Esophagus (tissue), 2 donors: Measurements from ENCODE around the gene MYO1A. TPM values are rescaled to one million over a fixed set of nuclear protein-coding genes. Genes with fewer than 3 reads are reported as not detected.
"Not testable (repeated sequence)": the region's sequence is repeated elsewhere in the genome, so short reads cannot be mapped to it uniquely, and the experiment has no call there.

Source experiments
- H3K27ac ChIP-seq, 2 donors: one replicate each; pipeline ENCODE4 v1.5.1; 2013; ENCODE audit warnings: low read depth in 2 of 2, mild to moderate bottlenecking in 2 of 2, inconsistent platforms in 1 of 2, low read length in 1 of 2, moderate library complexity in 1 of 2
- H3K27me3 ChIP-seq, 2 donors: one replicate each; pipeline ENCODE4 v1.6.1; 2013; ENCODE audit warnings: low read length in 2 of 2, control low read depth in 1 of 2, mild to moderate bottlenecking in 1 of 2; ENCODE audit not compliant: insufficient read depth in 2 of 2, control insufficient read depth in 1 of 2
- H3K36me3 ChIP-seq, 2 donors: one replicate each; pipeline ENCODE4 v1.6.1; 2013; ENCODE audit warnings: low read length in 1 of 2; ENCODE audit not compliant: control insufficient read depth in 2 of 2, insufficient read depth in 2 of 2
- H3K4me1 ChIP-seq, 2 donors: one replicate each; pipeline ENCODE4 v1.6.1; 2013; ENCODE audit warnings: low read length in 1 of 2; ENCODE audit not compliant: control insufficient read depth in 2 of 2, insufficient read depth in 2 of 2
- H3K4me3 ChIP-seq, 2 donors: one replicate each; pipeline ENCODE4 v1.5.1; 2013; ENCODE audit warnings: low read length in 2 of 2, mild to moderate bottlenecking in 2 of 2, low read depth in 1 of 2, moderate library complexity in 1 of 2
- H3K9me3 ChIP-seq, 2 donors: one replicate each; pipeline ENCODE4 v1.6.1; 2013; ENCODE audit warnings: mild to moderate bottlenecking in 2 of 2, low read depth in 1 of 2, low read length in 1 of 2, moderate library complexity in 1 of 2; ENCODE audit not compliant: control insufficient read depth in 2 of 2, insufficient read depth in 1 of 2
- WGBS, 2 donors: extraction: QIAGEN DNeasy Blood & Tissue Kit; methylation state at CpG; one replicate each; pipeline ENCODE4 v1.1.7; 2013; 5-methylcytosine and 5-hydroxymethylcytosine counted together
- polyA plus RNA-seq, 2 donors: library from polyadenylated mRNA; stranded (reverse); fragments of 200-250 nt; gene quantifications; one replicate each; pipeline ENCODE4 v1.2.3, GENCODE V29; 2013
- donor health status: healthy with polysubstance abuse.
- donor health status: Bipolar disorder and iron deficiency.

Gene MYO1A
- polyA plus RNA-seq, 2 donors = 0.12 to 0.31 TPM

GRCh38 chr12:57087691-57088353 is 37.9 kb upstream of the MYO1A start:
- H3K27me3 ChIP-seq = no peaks in the 10 kb centered on the region

GRCh38 chr12:57087010-57087690 is 37.2 kb upstream of the MYO1A start:
- no peaks in the 10 kb centered on the region for H3K27me3 ChIP-seq
- 0 to 1% methylated on average over 33 to 52 of the region's 52 CpGs for WGBS, 2 donors
- H3K27ac ChIP-seq = peak overlapping the region; percentile 98 to 99
- H3K36me3 ChIP-seq = peaks cover 3 to 9% of the 10 kb centered on the region in 2 donors
- peaks cover 3 to 14% of the 10 kb centered on the region in 2 donors for H3K4me1 ChIP-seq
- no peaks in the 10 kb centered on the region for H3K9me3 ChIP-seq
- peak overlapping the region; percentile 58 to 59 for H3K4me3 ChIP-seq

More at GRCh38 chr12:57087691-57088353, 37.9 kb upstream of the MYO1A start:
- H3K36me3 ChIP-seq = peaks cover 3 to 10% of the 10 kb centered on the region in 2 donors
- H3K4me1 ChIP-seq = peaks cover 3 to 14% of the 10 kb centered on the region in 2 donors
- H3K9me3 ChIP-seq = no peaks in the 10 kb centered on the region
- 1% methylated on average over 35 to 37 of the region's 37 CpGs for WGBS, 2 donors
- H3K4me3 ChIP-seq = peak overlapping the region; percentile 56 to 59
- H3K27ac ChIP-seq = peak overlapping the region; percentile 98 to 99

DNA sequence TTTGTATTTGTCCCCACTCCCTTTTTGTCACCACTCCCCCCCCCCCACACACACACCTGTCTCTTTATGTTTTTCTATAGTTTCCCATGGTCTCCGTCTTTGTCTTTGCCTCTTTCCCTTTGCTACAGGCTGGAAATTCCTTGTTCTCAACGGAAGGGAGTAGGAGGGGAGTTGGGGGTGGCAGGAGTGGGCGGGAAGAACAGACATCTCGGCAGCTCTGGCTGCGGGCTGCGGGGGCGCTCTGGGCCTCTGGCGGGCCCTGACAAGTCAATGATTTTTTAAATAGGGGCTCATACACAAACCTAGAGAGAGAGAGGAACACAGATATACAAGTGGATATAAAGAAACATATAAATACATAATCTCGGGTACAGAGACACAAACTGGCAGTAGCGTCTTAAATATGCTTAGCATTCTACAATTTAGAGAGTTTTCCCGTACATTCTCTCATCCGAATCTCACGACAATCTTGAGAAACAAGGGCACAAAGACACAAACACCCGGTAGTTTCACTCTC is 36.6 kb upstream of the MYO1A start:
- Histone ChIP-seq H3K27ac (peak overlapping the region; percentile 98 to 99), H3K27me3 (no peaks in the 10 kb centered on the region), H3K9me3 (no peaks in the 10 kb centered on the region), H3K36me3 (peaks cover 3 to 7% of the 10 kb centered on the region in 2 donors), H3K4me3 (peak overlapping the region; percentile 58 to 59), H3K4me1 (peaks cover 3 to 14% of the 10 kb centered on the region in 2 donors)
- whole genome bisulfite sequencing, 2 donors = 0% methylated on average over 14 of the region's 14 CpGs

DNA sequence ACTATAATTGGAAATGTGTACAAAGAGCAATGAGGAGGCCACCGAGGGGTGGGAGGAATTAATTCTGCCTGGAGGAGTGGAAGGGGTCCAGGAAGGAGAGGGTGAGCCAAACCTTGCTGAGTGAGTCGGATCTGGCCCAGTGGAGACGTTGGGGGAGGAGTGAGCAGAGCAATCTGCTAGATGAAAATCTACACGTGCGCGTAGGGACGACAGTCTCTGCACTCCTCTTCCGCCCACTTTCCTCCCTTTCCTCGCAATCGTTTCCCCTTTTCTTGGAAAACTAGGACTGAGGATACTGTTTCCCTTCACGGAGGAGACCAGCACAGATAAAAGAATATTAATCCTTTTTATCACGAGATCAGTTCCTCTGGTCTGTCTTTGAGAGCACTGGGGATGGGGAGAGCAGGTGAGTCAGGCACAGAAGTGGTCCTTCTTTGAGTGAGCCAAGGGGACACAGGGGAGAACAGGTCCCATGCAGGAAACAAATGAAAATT is 36.1 kb upstream of the MYO1A start:
- no peaks in the 10 kb centered on the region for H3K27me3 ChIP-seq
- 4 to 31% methylated on average over 12 of the region's 12 CpGs for WGBS, 2 donors

DNA sequence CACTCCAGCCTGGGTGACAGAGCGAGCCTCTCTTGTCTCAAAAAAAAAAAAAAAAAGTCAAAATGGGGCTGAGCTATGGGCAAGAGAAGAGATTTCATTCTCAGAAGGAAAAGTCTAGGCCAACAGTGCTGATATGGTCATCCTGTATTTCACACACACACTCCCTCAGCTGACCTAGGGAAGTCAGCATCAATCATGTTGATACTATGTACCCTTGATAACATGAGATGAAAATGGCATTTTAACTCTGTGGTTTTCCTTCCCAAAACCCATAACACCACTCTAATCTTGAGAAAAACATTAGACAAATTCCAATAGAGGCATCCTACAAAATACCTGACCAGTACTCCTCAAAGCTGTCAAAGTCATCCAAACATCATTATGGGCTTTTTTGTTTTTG is 30.9 kb upstream of the MYO1A start:
- 100% methylated on average over 1 of the region's 1 CpG for WGBS, 2 donors
- no peaks in the 10 kb centered on the region for H3K27me3 ChIP-seq
- H3K4me3 ChIP-seq = no peak overlapping the region
- no peaks in the 10 kb centered on the region for H3K36me3 ChIP-seq
- no peaks in the 10 kb centered on the region for H3K9me3 ChIP-seq
- H3K4me1 ChIP-seq = peaks cover 0 to 2% of the 10 kb centered on the region in 2 donors
- no peak overlapping the region for H3K27ac ChIP-seq

More for the DNA sequence above, 36.1 kb upstream of the MYO1A start:
- H3K9me3 ChIP-seq = no peaks in the 10 kb centered on the region
- peaks cover 3 to 11% of the 10 kb centered on the region in 2 donors for H3K4me1 ChIP-seq
- peak overlapping the region; percentile 98 to 99 for H3K27ac ChIP-seq
- peaks cover 0 to 3% of the 10 kb centered on the region in 2 donors for H3K36me3 ChIP-seq
- H3K4me3 ChIP-seq = peak overlapping the region in 1 of 2 donors; percentile 2

DNA sequence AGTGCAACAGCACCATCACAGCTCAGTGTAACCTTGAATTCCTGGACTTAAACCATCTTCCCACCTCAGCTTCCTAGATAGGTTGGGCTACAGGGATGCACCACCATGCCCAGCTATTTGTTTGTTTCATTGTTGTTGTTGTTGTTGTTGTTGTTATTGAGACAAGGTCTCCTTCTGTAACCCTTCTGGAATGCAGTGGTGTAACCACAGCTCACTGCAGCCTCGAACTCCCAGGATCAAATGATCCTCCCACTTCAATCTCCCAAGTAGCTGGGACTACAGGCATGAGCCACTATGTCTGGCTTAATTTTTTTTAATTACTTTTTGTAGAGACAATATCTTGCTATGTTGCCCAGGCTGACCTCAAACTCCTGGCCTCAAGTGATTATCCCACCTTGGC is 29.9 kb upstream of the MYO1A start:
- WGBS, 2 donors = 71 to 83% methylated on average over 1 of the region's 1 CpG
- no peaks in the 10 kb centered on the region for H3K4me1 ChIP-seq
- H3K27me3 ChIP-seq = no peaks in the 10 kb centered on the region
- no peaks in the 10 kb centered on the region for H3K36me3 ChIP-seq
- H3K27ac ChIP-seq = peak overlapping the region; percentile 18 to 75
- no peak overlapping the region for H3K4me3 ChIP-seq
- no peaks in the 10 kb centered on the region for H3K9me3 ChIP-seq

GRCh38 chr12:57078519-57079404 is 28.8 kb upstream of the MYO1A start, which contains the start of gene NEMP1:
Gene NEMP1 (minus strand): TSS chr12:57078791. CDS start chr12:57078745, 46 bp downstream.
- Histone ChIP-seq H3K4me3 (peak within 1 kb of the TSS; percentile 76 to 84), H3K27me3 (no peaks in the 10 kb centered on the region), H3K27ac (peak within 1 kb of the TSS; percentile 74 to 75), H3K36me3 (no peaks in the 10 kb centered on the region), H3K4me1 (no peaks in the 10 kb centered on the region), H3K9me3 (no peaks in the 10 kb centered on the region)
- 0% methylated on average over 39 of the region's 39 CpGs for WGBS, 2 donors

- not testable (repeated sequence) for H3K27me3 ChIP-seq, H3K27ac ChIP-seq, H3K4me3 ChIP-seq, H3K9me3 ChIP-seq, H3K36me3 ChIP-seq, H3K4me1 ChIP-seq
- WGBS, 2 donors = 81% methylated on average over 6 of the region's 6 CpGs
Measured at GRCh38 chr12:57073566-57074450, 23.9 kb upstream of the MYO1A start.
